PC-9 (cell line): ENCODE results near the gene SLC38A10.

Experiments
- CTCF ChIP-seq: fragments of 200-600 bp; sonication (generic); conservative IDR thresholded peaks from 2 replicates; pipeline ENCODE4 v1.6.1; 2017; ENCODE audit warnings: mixed run types, antibody characterized with exemption, mild to moderate bottlenecking, moderate library complexity
- EZH2 ChIP-seq: fragments of 200-600 bp; sonication (generic); IDR thresholded peaks from 2 replicates; pipeline ENCODE4 v1.8.0; 2017; ENCODE audit warnings: antibody characterized with exemption, low read depth

GRCh38 chr17:81233811-81234505, 61.1 kb downstream of the SLC38A10 start:
- TF ChIP-seq CTCF (no peak), EZH2 (no peak)
